Stimulated activated CD8-positive, alpha-beta memory T cell treated with anti-CD3 and anti-CD28 coated beads, Interleukin-15, amount 100 ng/mL, for 24 hours (primary cell): ENCODE measurements around the gene DNAAF3.
A peak's percentile ranks its signal among the peaks of the same experiment; 100 is the strongest.

ENCODE experiments used
- DNase-seq: peaks from one replicate; pipeline ENCODE4 v3.0.0-alpha.2; 2020; ENCODE audit warnings: low read depth

The DNAAF3 gene

GRCh38 chr19:55116232-55116858 is 50.1 kb downstream of the DNAAF3 start:
- DNase-seq: peak; percentile 22

GRCh38 chr19:55115446-55116065 is 50.9 kb downstream of the DNAAF3 start:
- DNase-seq: no peak

- DNase-seq: no peak
Measured at GRCh38 chr19:55114566-55115145, 51.8 kb downstream of the DNAAF3 start.

GRCh38 chr19:55113570-55114039 is 52.8 kb downstream of the DNAAF3 start:
- no peak for DNase-seq

- DNase-seq: no peak
Measured at GRCh38 chr19:55112777-55113569, 53.4 kb downstream of the DNAAF3 start.

- no peak for DNase-seq
Measured at GRCh38 chr19:55112246-55112776, 54.1 kb downstream of the DNAAF3 start.

GRCh38 chr19:55111238-55111831 is 55.1 kb downstream of the DNAAF3 start:
- DNase-seq: no peak

GRCh38 chr19:55109527-55110291 is 56.7 kb downstream of the DNAAF3 start:
- no peak for DNase-seq
